GM18870 (cell line): ENCODE measurements around the gene COL4A5.
"Not testable (repeated sequence)": the region's sequence is repeated elsewhere in the genome, so short reads cannot be mapped to it uniquely, and the experiment has no call there.

ENCODE experiments used
- ATAC-seq: cut with Tn5 transposase; IDR thresholded peaks from one replicate; pipeline ENCODE4 v1.9.1; 2021; ENCODE audit warnings: moderate library complexity; ENCODE audit not compliant: unreplicated experiment

Gene COL4A5

DNA sequence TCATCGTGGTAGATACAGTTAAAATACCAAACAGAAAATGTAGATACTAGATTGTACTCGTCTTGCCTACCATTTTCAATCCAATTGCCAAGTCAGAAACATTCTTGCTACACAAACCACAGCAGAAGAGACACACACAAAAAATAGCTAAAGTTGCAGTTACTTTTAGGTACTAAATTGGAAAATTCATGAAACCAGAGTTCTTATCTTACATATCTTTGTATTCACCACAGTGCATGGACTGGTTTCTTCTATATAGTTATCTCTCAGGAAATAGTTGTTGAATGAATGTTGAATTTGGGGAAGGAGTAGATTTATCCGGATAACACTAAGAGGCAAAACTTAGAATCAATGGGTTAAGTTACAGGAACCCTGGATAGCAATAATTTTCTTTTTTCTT lies 14.2 kb downstream of the COL4A5 start:
- no peak for ATAC-seq

DNA sequence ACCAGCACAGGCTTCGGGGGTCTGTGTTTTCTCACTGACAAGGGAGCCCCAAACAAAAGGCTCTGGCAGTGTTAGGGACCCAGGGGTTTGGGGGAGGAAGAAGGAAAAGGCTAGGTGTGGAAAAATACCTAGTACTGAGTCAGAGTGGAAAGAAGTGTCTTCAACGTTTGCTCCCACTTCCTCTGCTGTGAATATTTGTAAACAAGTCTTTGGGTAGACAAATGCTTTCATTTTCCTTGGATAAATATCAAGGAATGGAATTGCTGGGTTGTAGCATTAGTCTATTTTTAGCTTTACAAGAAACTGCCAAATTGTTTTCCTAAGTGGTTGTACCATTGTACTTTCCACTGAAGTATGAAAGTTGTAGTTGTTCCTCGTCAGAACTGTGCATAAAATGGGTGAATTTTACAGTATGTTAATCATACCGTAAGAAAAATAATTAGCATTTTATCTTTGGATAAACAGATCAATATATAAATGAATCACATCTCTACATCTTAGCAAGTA lies 17.4 kb downstream of the COL4A5 start:
- ATAC-seq = no peak

DNA sequence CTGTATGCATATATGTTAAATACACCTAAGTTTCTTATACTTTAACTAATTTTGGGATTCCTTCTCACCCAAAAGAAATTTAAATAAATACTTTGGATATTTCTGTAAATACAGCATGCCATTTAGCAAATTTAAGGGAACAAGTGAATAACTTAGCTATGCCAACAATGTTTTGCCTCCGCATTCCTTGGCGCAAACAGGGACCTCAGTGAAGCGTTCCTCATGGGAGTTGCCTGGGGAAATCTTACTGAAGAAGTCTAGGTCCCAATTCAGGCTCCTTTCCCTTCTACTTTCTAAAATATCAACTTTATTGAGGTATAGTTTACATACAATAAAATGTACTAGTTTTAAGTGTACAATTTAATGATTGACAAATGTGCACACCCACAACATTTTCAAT lies 25.0 kb downstream of the COL4A5 start:
- no peak for ATAC-seq

DNA sequence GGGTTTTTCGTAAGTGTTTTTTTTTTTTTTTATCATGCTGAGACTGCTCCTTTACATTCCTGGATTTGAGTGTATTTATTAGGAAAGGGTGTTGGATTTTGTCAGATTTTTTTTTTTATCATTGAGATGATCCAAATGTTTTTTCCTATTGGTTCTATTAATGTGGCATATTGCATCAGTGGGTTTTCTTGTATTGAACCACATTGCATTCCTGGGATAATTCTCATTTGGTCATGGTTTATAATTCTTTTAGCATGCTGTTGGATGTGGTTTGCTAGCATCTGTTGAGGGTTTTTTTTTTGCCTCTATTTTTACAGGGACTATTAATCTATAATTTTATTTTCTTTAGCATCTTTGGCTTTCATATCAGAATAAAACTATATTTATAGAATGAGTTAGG lies 28.8 kb downstream of the COL4A5 start:
- ATAC-seq = no peak

DNA sequence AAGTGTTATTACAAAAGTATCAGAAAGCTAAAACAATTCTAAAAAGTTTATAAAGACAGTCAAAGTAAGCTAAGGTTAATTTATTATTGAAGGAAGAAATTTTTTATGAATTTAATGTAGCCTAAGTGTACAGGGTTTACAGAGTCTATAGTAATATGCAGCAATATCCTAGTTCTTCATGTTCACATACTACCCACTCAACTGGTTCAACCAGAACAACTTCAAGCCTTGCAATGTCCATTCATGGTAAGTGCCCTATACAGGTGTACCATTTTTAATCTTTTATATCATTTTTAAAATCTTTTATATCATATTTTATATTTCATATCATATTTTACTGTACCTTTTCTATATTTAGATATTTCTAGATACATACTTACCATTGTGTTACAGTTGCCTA lies 34.3 kb downstream of the COL4A5 start:
- no peak for ATAC-seq

DNA sequence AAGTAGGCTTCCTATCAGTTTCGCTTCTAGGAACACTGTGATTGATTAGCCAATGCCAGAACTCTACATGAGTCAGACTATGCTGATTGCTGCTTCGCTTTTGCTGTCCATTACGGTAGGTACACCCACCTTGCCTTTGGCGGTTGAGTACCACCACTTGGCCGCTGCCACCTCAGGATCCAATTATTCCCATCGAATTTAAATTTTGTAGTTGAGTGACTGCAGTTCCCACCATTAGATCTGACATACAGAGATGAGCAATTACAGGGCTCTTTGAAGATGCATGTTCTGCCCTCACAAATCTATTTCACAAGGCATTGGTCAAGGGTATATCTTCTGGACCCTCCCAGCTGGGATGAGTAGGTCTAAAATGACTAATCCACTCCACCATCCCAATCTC lies 41.9 kb downstream of the COL4A5 start:
- ATAC-seq = not testable (repeated sequence)

DNA sequence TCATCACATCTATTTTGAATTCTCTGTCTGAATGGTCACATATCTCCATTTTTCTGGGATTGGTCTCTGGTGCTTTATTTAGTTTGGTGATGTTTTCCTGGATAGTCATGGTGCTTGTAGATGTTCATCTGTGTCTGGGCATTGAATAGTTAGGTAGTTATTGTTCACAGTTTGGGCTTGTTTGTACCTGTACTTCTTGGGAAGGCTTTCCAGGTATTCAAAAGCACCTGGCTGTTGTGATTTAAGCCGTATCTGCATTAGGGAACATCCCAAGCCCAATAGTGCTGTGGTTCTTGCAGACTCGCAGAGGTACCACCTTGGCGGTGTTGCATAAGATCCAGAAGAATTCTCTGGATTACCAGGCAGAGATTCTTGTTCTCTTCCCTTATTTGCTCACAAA lies 44.6 kb downstream of the COL4A5 start:
- no peak for ATAC-seq

DNA sequence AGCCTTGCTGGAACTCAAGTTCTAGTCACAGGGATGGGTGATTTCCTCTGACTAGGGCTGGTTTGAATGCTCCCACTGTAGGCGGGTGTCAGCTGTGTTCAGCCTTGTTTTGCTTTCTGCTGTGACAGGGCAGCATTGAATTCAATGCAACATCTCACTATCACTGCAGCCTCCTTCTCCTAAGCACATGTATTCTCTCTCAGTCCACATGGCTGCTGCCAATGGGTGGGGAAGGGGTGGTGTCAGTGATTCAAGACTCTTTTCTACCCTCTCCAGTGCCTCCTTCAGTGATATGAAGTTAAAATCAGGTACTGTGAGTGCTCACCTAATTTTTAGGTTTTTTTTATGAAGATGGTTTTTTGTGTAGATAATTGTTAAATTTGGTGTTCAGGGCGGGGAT lies 46.3 kb downstream of the COL4A5 start:
- ATAC-seq = no peak

DNA sequence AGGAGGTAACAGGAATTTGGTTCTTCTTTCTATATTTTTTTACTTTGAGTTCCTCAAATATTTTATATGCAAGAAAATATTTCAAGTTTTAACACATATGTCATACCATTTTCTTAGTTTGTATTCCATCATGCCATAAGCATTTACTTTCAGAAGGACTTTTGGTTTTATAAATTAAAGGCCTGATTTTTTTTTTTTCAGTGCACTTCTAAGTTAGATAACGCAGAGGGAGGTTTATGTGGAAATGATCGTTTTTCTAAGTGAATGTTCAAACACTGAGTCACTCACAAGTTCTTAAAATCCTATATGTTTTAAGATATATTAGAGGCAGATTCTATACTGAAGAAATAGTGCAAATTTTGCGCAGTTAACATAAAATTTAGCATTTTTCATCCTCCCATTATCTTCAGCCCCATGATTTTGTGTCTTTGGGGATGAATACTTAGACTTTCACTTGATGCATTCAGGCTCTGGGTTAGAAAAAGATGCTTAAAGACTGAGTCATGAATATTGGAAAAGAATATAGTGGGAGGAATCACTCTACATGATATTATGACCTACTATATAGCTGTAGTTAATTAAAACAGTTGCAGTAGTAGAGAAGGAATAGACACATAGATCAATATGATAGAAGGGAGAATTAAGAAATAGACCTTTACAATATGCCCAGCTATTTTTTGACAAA lies 54.9 kb downstream of the COL4A5 start:
- no peak for ATAC-seq

DNA sequence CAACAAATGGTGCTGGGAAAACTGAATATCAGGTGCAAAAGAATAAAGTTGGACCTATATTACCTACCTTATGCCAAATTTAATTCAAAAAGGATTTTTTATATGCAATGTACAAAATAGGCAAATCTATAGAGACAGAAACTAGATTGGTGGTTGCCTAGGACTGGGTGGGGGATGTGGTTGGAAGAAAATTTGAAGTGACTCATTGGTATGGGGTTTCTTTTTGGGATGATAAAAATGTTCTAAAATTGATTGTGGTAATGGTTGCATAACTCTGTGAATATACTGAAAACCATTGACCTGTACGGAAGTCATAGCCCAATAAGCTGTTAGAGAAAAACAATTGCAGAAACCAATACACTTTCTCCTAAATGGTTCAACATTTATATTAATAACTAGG lies 72.1 kb downstream of the COL4A5 start:
- ATAC-seq = no peak

DNA sequence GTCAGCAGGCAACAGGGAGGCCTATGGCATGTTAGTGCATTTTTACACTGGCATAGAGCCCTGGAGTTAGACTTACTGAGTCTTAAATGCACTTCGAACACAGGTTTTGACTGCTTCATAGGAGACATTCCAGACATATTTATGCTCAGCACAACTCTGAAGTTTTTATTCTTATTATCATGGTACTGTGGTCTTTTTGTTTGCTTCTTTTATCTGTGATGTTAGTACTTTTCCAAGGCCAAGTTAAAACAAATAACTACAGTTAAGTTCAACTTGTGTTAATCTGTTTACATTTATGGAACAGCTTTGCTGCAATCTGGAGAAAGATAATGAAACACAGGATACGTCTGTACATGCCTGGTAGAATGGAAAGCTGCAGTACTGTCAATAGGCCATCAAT lies 76.5 kb downstream of the COL4A5 start:
- no peak for ATAC-seq

DNA sequence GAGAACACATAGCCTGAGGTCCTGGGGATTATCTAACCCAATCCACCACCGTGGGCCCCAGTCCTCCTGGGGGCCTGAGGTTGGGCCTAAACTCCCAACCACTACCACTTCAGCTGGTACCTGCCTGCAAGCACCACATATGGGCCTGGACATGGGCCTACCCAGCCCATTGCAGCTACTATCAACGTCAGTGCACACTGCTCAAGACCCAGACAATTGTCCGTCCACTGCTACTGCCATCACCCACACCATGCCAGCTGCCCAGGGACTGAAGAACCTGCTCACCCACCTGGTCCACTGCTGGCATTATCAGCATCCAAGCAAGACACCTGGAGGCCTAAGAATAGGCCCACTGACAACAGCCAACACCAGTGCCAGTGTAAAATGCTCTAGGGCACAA lies 88.1 kb downstream of the COL4A5 start:
- ATAC-seq = no peak

DNA sequence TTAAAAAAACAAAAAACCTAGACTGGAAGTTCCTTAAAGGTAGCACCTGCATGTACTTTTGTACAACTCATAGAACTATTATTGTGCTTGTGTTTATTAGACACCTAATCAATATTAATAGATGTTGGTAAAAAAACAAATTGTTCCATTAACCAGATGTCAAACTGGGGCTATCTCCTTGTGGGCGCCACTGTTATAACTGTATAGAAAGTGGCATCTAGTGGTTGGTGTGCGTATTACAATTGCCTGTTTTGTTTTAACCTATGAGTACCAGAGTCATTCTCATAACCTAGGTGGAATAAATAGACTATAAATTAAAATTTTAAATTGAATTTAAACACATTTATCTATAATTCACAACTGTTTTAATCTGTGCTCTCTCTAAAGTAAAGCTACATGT lies 97.4 kb downstream of the COL4A5 start:
- ATAC-seq = peak; percentile 90

DNA sequence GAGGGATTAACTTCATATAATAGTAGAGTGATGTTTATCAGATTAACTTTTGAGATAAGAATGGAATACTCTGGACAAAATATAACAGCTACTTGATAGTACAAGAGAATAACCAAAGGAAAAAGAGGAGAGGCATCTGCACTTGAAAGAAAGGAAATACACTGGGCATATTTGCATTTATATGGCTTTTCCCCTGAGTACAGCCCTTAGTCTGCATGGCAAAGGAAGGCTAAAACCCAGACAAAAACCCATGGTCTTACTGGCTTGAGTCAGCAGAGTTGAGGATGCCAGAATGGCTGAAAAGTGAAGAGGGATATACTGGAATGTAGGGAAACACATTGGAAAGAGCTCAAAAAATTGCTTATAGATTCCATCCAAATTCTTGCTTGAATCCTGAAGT lies 101.6 kb downstream of the COL4A5 start:
- no peak for ATAC-seq

DNA sequence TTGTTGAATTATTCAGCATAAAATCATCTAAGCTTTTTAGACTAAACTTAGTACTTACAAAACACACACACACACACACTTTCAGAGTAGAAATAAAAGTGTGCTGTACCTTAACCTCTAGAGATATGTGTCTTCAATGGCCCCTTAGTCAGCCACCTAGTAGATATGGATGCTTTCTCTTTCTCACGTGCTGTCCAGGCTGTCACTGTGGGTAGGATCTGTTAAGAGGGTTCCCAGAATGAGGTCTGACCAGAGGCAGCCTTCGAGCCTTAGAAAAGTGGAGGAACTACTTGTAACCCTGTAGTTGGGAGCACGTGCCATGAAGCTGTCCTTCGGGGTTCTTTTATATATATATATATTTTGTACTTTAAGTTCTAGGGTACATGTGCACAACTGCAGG lies 117.9 kb downstream of the COL4A5 start:
- ATAC-seq = no peak

DNA sequence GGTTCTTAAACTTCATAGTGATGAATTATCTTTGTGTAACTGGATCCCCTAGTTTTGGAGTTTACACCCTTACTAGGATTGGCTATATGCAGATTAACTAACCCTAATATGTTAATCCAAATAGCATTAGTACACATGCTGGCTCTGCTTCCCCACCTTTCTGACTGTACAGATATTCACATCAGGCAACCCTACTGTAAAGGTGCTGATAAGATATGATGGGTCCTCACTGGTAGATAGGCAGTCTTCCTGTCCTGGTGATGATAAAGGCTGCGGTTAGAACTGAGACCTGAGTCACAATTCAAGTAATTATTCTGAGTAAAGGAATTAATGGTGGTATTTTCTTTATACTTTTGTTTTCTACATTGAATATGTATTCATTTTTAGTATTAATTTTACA lies 118.6 kb downstream of the COL4A5 start:
- no peak for ATAC-seq

DNA sequence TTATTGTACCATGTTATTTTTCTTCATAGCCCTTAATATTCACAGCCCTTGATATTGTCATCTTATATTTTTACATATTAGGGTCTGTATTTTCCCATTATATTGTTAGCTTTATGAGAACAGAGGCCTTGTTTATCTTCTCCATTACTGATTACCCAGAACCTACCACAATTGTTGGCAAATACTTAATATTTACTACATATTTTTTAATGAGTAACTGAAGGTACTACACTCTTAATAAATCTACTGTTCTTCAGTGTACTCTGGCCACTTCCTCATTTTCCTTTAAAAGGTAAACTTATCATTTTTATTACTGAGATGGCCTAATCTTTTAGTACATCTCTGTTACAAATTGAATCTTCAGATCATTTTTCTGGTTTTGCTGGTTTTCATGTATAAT lies 133.5 kb downstream of the COL4A5 start:
- no peak for ATAC-seq

DNA sequence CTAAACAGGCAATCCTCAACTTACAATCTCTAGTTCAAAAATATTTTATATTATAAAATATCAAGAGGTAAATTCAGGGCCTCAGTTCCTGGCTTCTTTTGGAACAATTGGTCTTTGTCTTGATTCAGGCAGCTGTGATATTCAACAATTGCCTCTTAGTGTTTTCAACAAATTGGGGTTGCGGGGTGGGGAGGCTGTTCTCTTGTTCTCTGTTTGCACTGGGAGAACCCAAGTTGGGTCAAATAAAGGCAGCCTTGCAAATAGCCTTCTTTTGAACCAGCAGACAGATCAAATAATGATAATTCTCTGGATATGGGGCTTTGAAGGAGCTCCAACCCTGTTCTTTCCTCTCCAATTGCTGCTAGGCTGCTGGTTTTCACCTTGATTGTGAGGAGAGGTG lies 142.5 kb downstream of the COL4A5 start:
- no peak for ATAC-seq

DNA sequence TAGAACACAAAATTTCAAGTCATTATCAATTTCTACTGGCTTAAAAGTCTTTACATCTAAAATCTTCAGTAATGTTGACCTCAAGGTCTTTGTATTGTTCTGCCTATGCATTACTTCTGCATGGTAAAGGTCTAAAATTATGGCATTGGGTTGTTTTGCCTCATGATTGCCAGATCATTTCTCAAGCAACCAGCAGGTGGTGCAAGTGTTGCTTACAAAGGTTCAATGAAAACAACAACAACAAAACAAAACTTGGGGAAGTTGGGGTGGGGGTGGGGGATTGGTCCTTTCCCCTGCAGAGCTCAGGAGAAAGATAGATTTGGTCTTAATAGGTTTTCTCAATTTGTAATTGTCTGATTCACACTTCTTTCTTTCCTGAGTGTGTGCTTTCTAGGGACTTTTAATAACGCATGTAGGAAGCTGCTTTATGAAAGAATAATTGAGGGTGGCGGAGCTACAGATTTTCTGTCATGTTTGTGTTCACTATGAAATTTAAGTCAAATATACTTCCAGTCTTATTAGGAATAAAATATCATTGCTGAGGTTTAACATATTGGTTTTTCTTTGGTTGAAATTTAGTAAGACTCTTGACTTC lies 145.1 kb downstream of the COL4A5 start:
- no peak for ATAC-seq

DNA sequence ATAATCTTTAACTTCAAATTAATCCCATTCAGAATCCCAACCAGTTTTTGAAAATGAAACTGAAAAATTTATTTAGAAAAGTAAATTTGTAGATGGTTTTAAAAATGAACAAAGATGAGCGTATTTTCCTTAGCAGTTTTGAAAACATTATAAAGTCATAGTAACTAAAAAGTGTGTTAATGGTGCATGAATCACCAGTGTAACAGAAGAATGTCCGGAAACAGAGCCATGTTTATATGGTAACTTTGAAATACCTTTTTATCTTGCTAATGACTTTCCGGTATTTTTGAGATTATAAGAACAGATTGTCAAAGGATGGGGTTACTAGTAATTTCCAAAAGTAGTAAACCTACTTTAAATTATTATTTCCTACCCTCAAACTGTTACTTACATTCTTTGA lies 150.9 kb downstream of the COL4A5 start:
- no peak for ATAC-seq

DNA sequence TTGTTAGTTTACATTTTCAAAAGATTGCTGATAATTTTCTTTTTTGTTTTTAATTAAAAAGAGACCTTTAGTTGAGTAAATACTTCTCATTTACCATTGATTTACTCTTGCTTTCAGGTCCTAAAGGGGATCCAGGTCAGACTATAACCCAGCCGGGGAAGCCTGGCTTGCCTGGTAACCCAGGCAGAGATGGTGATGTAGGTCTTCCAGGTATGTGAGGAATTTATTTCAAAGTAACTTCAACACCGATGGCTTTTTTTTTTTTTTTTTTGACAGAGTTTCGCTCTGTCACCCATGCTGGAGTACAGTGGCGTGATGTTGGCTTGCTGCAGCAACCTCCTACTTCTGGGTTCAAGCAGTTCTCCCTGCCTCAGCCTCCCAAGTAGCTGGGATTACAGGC lies 161.6 kb downstream of the COL4A5 start:
- ATAC-seq = no peak

DNA sequence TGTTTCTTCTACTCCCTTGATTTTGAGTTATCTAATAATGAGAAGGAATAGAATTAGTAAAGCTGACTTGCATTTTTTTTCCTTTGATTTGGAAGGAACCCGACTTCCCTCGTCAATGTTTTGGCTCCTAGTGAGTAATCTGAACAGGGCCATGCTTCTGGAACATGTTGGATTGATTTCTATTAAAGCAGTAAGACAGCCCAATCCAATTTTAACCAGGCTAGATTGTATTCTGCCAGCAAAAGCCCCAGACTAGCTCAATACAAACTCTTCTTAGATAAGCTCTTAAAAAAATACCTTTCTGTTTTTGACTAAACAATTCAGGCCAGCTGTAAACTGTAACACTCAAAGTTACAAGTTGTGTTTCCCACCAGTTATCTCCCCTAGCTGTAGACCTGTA lies 170.5 kb downstream of the COL4A5 start:
- ATAC-seq = no peak

DNA sequence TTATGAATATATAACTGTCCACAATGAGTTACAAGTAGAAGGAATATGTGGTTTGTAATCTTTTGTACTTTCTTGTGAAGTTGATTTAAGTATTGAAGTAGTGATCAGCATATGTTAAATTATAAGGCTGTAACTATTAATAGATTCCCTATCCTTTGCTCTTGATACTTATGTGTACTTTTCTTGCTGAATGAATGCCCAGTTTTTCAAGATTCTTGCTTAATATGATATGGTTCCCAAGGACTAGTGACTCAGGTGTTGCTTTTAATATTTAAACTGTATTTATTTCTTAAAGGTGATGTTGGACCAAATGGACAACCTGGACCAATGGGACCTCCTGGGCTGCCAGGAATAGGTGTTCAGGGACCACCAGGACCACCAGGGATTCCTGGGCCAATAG lies 175.0 kb downstream of the COL4A5 start:
- no peak for ATAC-seq
